SK-N-SH (cell line): Measurements from ENCODE around the gene MGRN1. TPM values are rescaled to one million over a fixed set of nuclear protein-coding genes. Genes with fewer than 3 reads are reported as not detected.

Experiments used
- CTCF ChIA-PET: fragments of 300-600, 350-600 bp; formaldehyde crosslinking; extraction: SDS; loops from one replicate; lab custom pipeline; 2021; lab: Yijun Ruan, JAX
- POLR2A ChIA-PET: fragments of 350-600 bp; sonication (Branson Sonifier 250); formaldehyde crosslinking; extraction: SDS; loops from one replicate; lab custom pipeline; 2020; ENCODE audit warnings: antibody characterized with exemption, inconsistent platforms; lab: Yijun Ruan, JAX
- DNase-seq: peaks from one replicate; pipeline ENCODE4 v3.0.0; 2012
- H2AFZ ChIP-seq: fragments of 200-600 bp; sonication (generic); 2 replicates; pipeline ENCODE4 v1.8.1; 2016; ENCODE audit warnings: antibody characterized with exemption, mild to moderate bottlenecking, low read depth
- H3F3A ChIP-seq: fragments of 200-600 bp; sonication (generic); replicated peaks from 2 replicates; pipeline ENCODE3; 2016; ENCODE audit warnings: antibody characterized with exemption, mild to moderate bottlenecking; ENCODE audit not compliant: insufficient read depth
- H3K27ac ChIP-seq, 2 experiments: fragments of 200-500 bp in 1 of 2; fragments of 200-600 bp in 1 of 2; sonication (Bioruptor generic) in 1 of 2; sonication (generic), shearing (Covaris generic) in 1 of 2; 2 replicates each; pipeline versions ENCODE4 v1.5.1 to v1.6.1; 2014 to 2016; ENCODE audit warnings: low read depth in 2 of 2, inconsistent platforms in 1 of 2, low read length in 1 of 2, mild to moderate bottlenecking in 1 of 2, mixed read lengths in 1 of 2
- H3K27me3 ChIP-seq: fragments of 200-600 bp; sonication (generic), shearing (Covaris generic); 2 replicates; pipeline ENCODE4 v1.6.1; 2016; ENCODE audit warnings: mixed run types; ENCODE audit not compliant: insufficient read depth
- H3K36me3 ChIP-seq, 2 experiments: fragments of 200-500 bp in 1 of 2; fragments of 200-600 bp in 1 of 2; sonication (Bioruptor generic) in 1 of 2; sonication (generic) in 1 of 2; replicated peaks in 1 of 2; 2 replicates each; pipeline versions ENCODE3 to v1.5.1; 2014 to 2016; ENCODE audit warnings: low read length in 1 of 2, mild to moderate bottlenecking in 1 of 2; ENCODE audit not compliant: insufficient read depth in 2 of 2, control insufficient read depth in 1 of 2
- H3K4me1 ChIP-seq, 2 experiments: fragments of 200-500 bp in 1 of 2; fragments of 200-600 bp in 1 of 2; sonication (Bioruptor generic) in 1 of 2; sonication (generic), shearing (Covaris generic) in 1 of 2; 2 replicates each; pipeline versions ENCODE4 v1.5.1 to v1.6.1; 2014 to 2016; ENCODE audit warnings: low read depth in 1 of 2, low read length in 1 of 2, mixed run types in 1 of 2; ENCODE audit not compliant: insufficient read depth in 2 of 2, control insufficient read depth in 1 of 2
- H3K4me2 ChIP-seq: fragments of 200-600 bp; sonication (generic), shearing (Covaris generic); 2 replicates; pipeline ENCODE4 v1.6.1; 2017; ENCODE audit warnings: mixed run types
- H3K4me3 ChIP-seq, 2 experiments: fragments of 200-500 bp in 1 of 2; fragments of 200-600 bp in 1 of 2; sonication (Bioruptor generic) in 1 of 2; sonication (generic), shearing (Covaris generic) in 1 of 2; 2 replicates each; pipeline versions ENCODE4 v1.5.1 to v1.8.1; 2014 to 2016; ENCODE audit warnings: low read depth in 2 of 2, inconsistent platforms in 1 of 2, low read length in 1 of 2, mild to moderate bottlenecking in 1 of 2, mixed read lengths in 1 of 2, moderate library complexity in 1 of 2
- H3K79me2 ChIP-seq: fragments of 200-600 bp; sonication (generic); 2 replicates; pipeline ENCODE4 v1.8.1; 2017; ENCODE audit warnings: mild to moderate bottlenecking; ENCODE audit not compliant: insufficient read depth
- H3K9ac ChIP-seq: fragments of 200-600 bp; sonication (generic); 2 replicates; pipeline ENCODE4 v1.6.1; 2017; ENCODE audit warnings: mixed run types
- H3K9me2 ChIP-seq: fragments of 200-600 bp; sonication (generic); 2 replicates; pipeline ENCODE4 v1.6.1; 2017; ENCODE audit warnings: mixed run types
- H3K9me3 ChIP-seq: fragments of 200-600 bp; sonication (generic); 2 replicates; pipeline ENCODE4 v1.6.1; 2017; ENCODE audit warnings: mixed run types, mild to moderate bottlenecking, moderate library complexity
- H4K20me1 ChIP-seq: fragments of 200-600 bp; sonication (generic); 2 replicates; pipeline ENCODE4 v1.6.1; 2017; ENCODE audit warnings: mild to moderate bottlenecking, mixed run types; ENCODE audit not compliant: insufficient read depth
- CHD2 ChIP-seq: fragments of 150-350 bp; IDR thresholded peaks from 2 replicates; pipeline ENCODE4 v1.6.1; 2018; ENCODE audit warnings: low read length; ENCODE audit not compliant: partially characterized antibody
- ELF1 ChIP-seq: IDR thresholded peaks from 2 replicates; pipeline ENCODE4 v1.4.0; 2012
- EZH2phosphoT487 ChIP-seq: fragments of 200-600 bp; sonication (generic); IDR thresholded peaks from 2 replicates; pipeline ENCODE4 v1.6.1; 2017; ENCODE audit warnings: low read depth, mixed run types, mild to moderate bottlenecking, antibody characterized with exemption, moderate library complexity, borderline replicate concordance
- FOSL2 ChIP-seq: IDR thresholded peaks from 2 replicates; pipeline ENCODE4 v1.4.0; 2012; ENCODE audit warnings: low read depth, mild to moderate bottlenecking, moderate library complexity, borderline replicate concordance
- FOXJ3 ChIP-seq: sonication (generic); formaldehyde crosslinking; IDR thresholded peaks from 2 replicates; pipeline ENCODE4 v1.5.1; 2020; ENCODE audit warnings: mild to moderate bottlenecking, missing genetic modification reagents
- IRF3 ChIP-seq: fragments of 150-350 bp; IDR thresholded peaks from 2 replicates; pipeline ENCODE4 v1.6.1; 2016; ENCODE audit warnings: mild to moderate bottlenecking, low read depth, low read length
- MAX ChIP-seq: IDR thresholded peaks from 2 replicates; pipeline ENCODE4 v1.4.0; 2012; ENCODE audit warnings: low read depth
- NFIC ChIP-seq: IDR thresholded peaks from 2 replicates; pipeline ENCODE4 v1.4.0; 2012; ENCODE audit warnings: borderline replicate concordance
- POLR2AphosphoS5 ChIP-seq: IDR thresholded peaks from 2 replicates; pipeline ENCODE4 v1.6.1; 2012; ENCODE audit warnings: low read depth, low read length
- RCOR1 ChIP-seq: fragments of 150-350 bp; IDR thresholded peaks from 2 replicates; pipeline ENCODE4 v1.6.1; 2017; ENCODE audit warnings: antibody characterized with exemption, low read length
- ZBTB33 ChIP-seq: IDR thresholded peaks from 2 replicates; pipeline ENCODE4 v1.4.0; 2012; ENCODE audit warnings: low read depth, borderline replicate concordance
- WGBS: methylation state at CpG from one replicate; pipeline ENCODE4 v1.1.6; 2017; ENCODE audit warnings: low lambda C conversion rate; 5-methylcytosine and 5-hydroxymethylcytosine counted together
- polyA plus RNA-seq, 3 experiments: library from polyadenylated mRNA; depleted of rRNA; stranded (reverse); fragments of >200 nt; gene quantifications; 2 replicates each; pipeline ENCODE4 v1.2.3, GENCODE V29; 2012

MGRN1 gene
- polyA plus RNA-seq, 1 of the 3 experiments (the other 2 are of a cell fraction) = 13.3 TPM

GRCh38 chr16:4700997-4701743 is 76.5 kb downstream of the MGRN1 start:
- no peak overlapping the region for H2AFZ ChIP-seq
- POLR2A ChIA-PET = no interaction called here
- no peak overlapping the region for H3K27ac ChIP-seq
- CTCF ChIA-PET = no interaction called here
- H3K4me2 ChIP-seq = no peak overlapping the region
- peaks cover 2% of the 10 kb centered on the region for H3F3A ChIP-seq
- no peaks in the 10 kb centered on the region for H3K9me2 ChIP-seq
- no peak overlapping the region for H3K9ac ChIP-seq
- TF ChIP-seq CHD2 (no peak), EZH2phosphoT487 (no peak)
- no peaks in the 10 kb centered on the region; a peak in 1 of 4 replicates for H3K4me1 ChIP-seq
- H3K9me3 ChIP-seq = no peaks in the 10 kb centered on the region
- no peak overlapping the region for H3K4me3 ChIP-seq
- peaks cover 5% of the 10 kb centered on the region for H3K79me2 ChIP-seq
- no peaks in the 10 kb centered on the region for H3K27me3 ChIP-seq
- WGBS = 95% methylated on average over 12 of the region's 33 CpGs
- DNase-seq = no peak
- H3K36me3 ChIP-seq = peaks cover 11 to 78% of the 10 kb centered on the region in 2 experiments
- no peaks in the 10 kb centered on the region for H4K20me1 ChIP-seq

GRCh38 chr16:4701791-4702465 is 77.3 kb downstream of the MGRN1 start:
- TF ChIP-seq POLR2AphosphoS5 (no peak), ZBTB33 (no peak), RCOR1 (no peak), FOXJ3 (CRISPR knock-in tag) (no peak), MAX (no peak), FOSL2 (no peak), NFIC (no peak), IRF3 (no peak), ELF1 (no peak)
- Histone ChIP-seq H3K79me2 (peaks cover 5% of the 10 kb centered on the region), H3K4me1 (no peaks in the 10 kb centered on the region), H3K36me3 (peaks cover 11 to 76% of the 10 kb centered on the region in 2 experiments), H3K27me3 (no peaks in the 10 kb centered on the region), H3K9me2 (no peaks in the 10 kb centered on the region), H3K4me2 (no peak overlapping the region), H2AFZ (no peak overlapping the region), H3K27ac (no peak overlapping the region), H3K9me3 (no peaks in the 10 kb centered on the region), H3K9ac (no peak overlapping the region), H3F3A (peaks cover 2% of the 10 kb centered on the region), H4K20me1 (no peaks in the 10 kb centered on the region), H3K4me3 (no peak overlapping the region)
- WGBS = 92% methylated on average over 4 of the region's 17 CpGs
- CTCF ChIA-PET = no interaction called here
- no peak for DNase-seq
- POLR2A ChIA-PET = no interaction called here
